CD14-positive monocyte (primary cell): Measurements from ENCODE around the gene STK39. TPM values are rescaled to one million over a fixed set of nuclear protein-coding genes. Genes with fewer than 3 reads are reported as not detected.

ENCODE experiments used
- DNase-seq, 3 donors: peaks; one replicate each; pipeline ENCODE4 v3.0.0-alpha.2; 2011 to 2022
- H2AFZ ChIP-seq: 2 replicates; pipeline ENCODE4 v1.6.0; 2012; ENCODE audit warnings: mild to moderate bottlenecking, low read depth, low read length, inconsistent platforms; ENCODE audit not compliant: insufficient read depth, poor library complexity, severe bottlenecking
- H3K27ac ChIP-seq, 2 donors: 1 replicate in 1 of 2; 2 replicates in 1 of 2; pipeline ENCODE4 v1.5.1; 2012 to 2013; ENCODE audit warnings: low read length in 2 of 2, control low read depth in 1 of 2, inconsistent platforms in 1 of 2, low read depth in 1 of 2, mild to moderate bottlenecking in 1 of 2
- H3K27me3 ChIP-seq, 2 donors: one replicate each; pipeline versions ENCODE4 v1.6.0 to v1.6.1; 2011 to 2013; ENCODE audit warnings: low read length in 2 of 2; ENCODE audit not compliant: control insufficient read depth in 2 of 2, insufficient read depth in 2 of 2
- H3K36me3 ChIP-seq, 2 donors: replicated peaks in 1 of 2; 1 replicate in 1 of 2; 2 replicates in 1 of 2; pipeline versions ENCODE4 v1.5.1 to v1.6.1; 2012 to 2013; ENCODE audit warnings: low read length in 2 of 2, control low read depth in 1 of 2, inconsistent platforms in 1 of 2, mild to moderate bottlenecking in 1 of 2; ENCODE audit not compliant: insufficient read depth in 2 of 2, control insufficient read depth in 1 of 2
- H3K4me1 ChIP-seq, 2 donors: 1 replicate in 1 of 2; 2 replicates in 1 of 2; pipeline versions ENCODE4 v1.5.1 to v1.6.1; 2012 to 2013; ENCODE audit warnings: low read length in 2 of 2, control low read depth in 1 of 2, inconsistent platforms in 1 of 2, mild to moderate bottlenecking in 1 of 2, moderate library complexity in 1 of 2; ENCODE audit not compliant: insufficient read depth in 2 of 2, control insufficient read depth in 1 of 2
- H3K4me2 ChIP-seq: replicated peaks from 2 replicates; pipeline ENCODE3; 2012; ENCODE audit warnings: low read length, moderate library complexity, mild to moderate bottlenecking; ENCODE audit not compliant: poor library complexity, severe bottlenecking; ENCODE audit errors: extremely low read depth
- H3K4me3 ChIP-seq, 3 experiments: fragments of 200-600 bp in 1 of 3; sonication (generic) in 1 of 3; replicated peaks in 1 of 3; 1 replicate in 2 of 3; 2 replicates in 1 of 3; pipeline ENCODE4 v1.5.1; 2011 to 2013; ENCODE audit warnings: low read length in 3 of 3, mild to moderate bottlenecking in 3 of 3, control low read depth in 2 of 3, low read depth in 2 of 3, inconsistent platforms in 1 of 3, moderate library complexity in 1 of 3
- H3K79me2 ChIP-seq: 2 replicates; pipeline ENCODE4 v1.6.0; 2012; ENCODE audit warnings: mild to moderate bottlenecking, control low read depth, inconsistent platforms, low read length, moderate library complexity; ENCODE audit not compliant: insufficient read depth
- H3K9ac ChIP-seq: 2 replicates; pipeline ENCODE4 v1.6.0; 2017; ENCODE audit warnings: low read length, mild to moderate bottlenecking; ENCODE audit not compliant: insufficient read depth, poor library complexity, severe bottlenecking
- H3K9me3 ChIP-seq, 2 donors: replicated peaks in 1 of 2; 1 replicate in 1 of 2; 2 replicates in 1 of 2; pipeline versions ENCODE4 v1.5.1 to v1.6.1; 2012 to 2013; ENCODE audit warnings: low read length in 2 of 2, control low read depth in 1 of 2; ENCODE audit not compliant: control insufficient read depth in 1 of 2, insufficient read depth in 1 of 2
- H4K20me1 ChIP-seq: 2 replicates; pipeline ENCODE4 v1.6.0; 2012; ENCODE audit warnings: mild to moderate bottlenecking, low read length, control low read depth, moderate library complexity; ENCODE audit not compliant: insufficient read depth
- H3K27ac Mint-ChIP-seq, 7 donors: one replicate each; pipeline ENCODE4 v1.8.0; 2020; ENCODE audit warnings: mild to moderate bottlenecking in 7 of 7, mixed read lengths in 7 of 7, moderate library complexity in 6 of 7, inconsistent platforms in 2 of 7
- H3K27me3 Mint-ChIP-seq, 3 donors: one replicate each; pipeline ENCODE4 v1.8.0; 2021 to 2022; ENCODE audit warnings: low read depth in 3 of 3, mild to moderate bottlenecking in 3 of 3, mixed read lengths in 3 of 3, moderate library complexity in 3 of 3, inconsistent platforms in 1 of 3
- H3K36me3 Mint-ChIP-seq, 2 donors: one replicate each; pipeline ENCODE4 v1.8.0; 2020; ENCODE audit warnings: mixed read lengths in 2 of 2, inconsistent platforms in 1 of 2, mild to moderate bottlenecking in 1 of 2
- H3K4me1 Mint-ChIP-seq: one replicate; pipeline ENCODE4 v1.8.0; 2020; ENCODE audit warnings: mild to moderate bottlenecking, mixed read lengths
- H3K4me3 Mint-ChIP-seq, 2 donors: one replicate each; pipeline ENCODE4 v1.8.0; 2020; ENCODE audit warnings: mild to moderate bottlenecking in 2 of 2, mixed read lengths in 2 of 2, moderate library complexity in 1 of 2
- H3K9me3 Mint-ChIP-seq, 7 donors: one replicate each; pipeline ENCODE4 v1.8.0; 2020 to 2022; ENCODE audit warnings: mixed read lengths in 7 of 7, mild to moderate bottlenecking in 6 of 7, moderate library complexity in 6 of 7, inconsistent platforms in 2 of 7
- WGBS: methylation state at CpG from one replicate; pipeline ENCODE4 v1.1.5; 2013; ENCODE audit warnings: missing lambda C conversion rate; ENCODE audit not compliant: insufficient coverage; 5-methylcytosine and 5-hydroxymethylcytosine counted together
- intact Hi-C, 2 donors: fragments of 100-400 bp; cut with micrococcal nuclease; formaldehyde crosslinking; loops; one replicate each; pipeline versions ENCODE4 v1.15.0 to v1.15.1; 2023
- polyA plus RNA-seq, 3 donors: library from polyadenylated mRNA; depleted of rRNA in 1 of 3; unstranded in 2 of 3; stranded (reverse) in 1 of 3; fragments of 300-500 nt in 2 of 3; fragments of >200 nt in 1 of 3; fragmentation: Illumina TruSeq in 2 of 3; gene quantifications; 1 replicate in 2 of 3; 2 replicates in 1 of 3; pipeline ENCODE4 v1.2.3, GENCODE V29; 2012 to 2021
- TF ChIP-seq, protein P1 (sequence below): fragments of 200-600 bp; IDR thresholded peaks from one replicate; pipeline ENCODE4 v1.8.0; 2022; ENCODE audit warnings: antibody characterized with exemption, mild to moderate bottlenecking

The STK39 gene
- polyA plus RNA-seq, 3 donors: 1.2 to 2.7 (median 2.6) TPM

DNA sequence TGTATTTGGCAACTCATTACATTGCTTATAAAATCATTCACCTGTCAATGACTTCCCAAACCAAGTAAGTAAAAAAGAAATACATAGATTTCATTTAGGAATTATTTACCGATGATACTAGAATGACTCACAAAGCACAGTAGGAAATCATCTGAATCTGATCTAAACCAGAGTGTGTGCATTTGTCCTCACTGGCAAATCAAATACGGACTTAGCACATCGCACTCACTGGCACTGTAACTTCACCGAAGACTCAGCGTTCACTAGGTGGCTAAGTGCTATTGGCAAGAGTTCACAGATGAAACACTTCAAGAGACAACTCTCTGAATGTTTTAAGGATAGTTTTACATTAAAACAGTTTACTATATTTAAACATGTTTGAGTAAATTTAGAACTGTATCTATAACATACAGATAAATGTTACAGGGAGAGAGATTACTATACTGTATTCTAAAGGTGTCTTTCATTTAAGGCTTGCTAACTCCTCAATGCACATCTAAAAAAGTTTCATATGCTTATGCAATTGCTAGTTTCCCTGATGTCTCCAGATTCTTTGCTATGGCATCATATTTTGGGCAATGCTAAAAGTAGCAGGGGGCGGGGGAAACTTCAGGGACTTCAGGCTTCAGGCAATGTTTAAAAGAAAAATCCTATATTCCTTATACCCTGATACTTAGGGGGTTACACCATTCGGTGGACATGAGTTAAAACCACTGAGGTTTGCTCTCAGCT lies 48.8 kb downstream of the STK39 start:
- no peak overlapping the region for H3K4me3 ChIP-seq
- H3K4me1 Mint-ChIP-seq: peaks cover 19% of the 10 kb centered on the region
- no peak overlapping the region for H3K9ac ChIP-seq
- no peaks in the 10 kb centered on the region for H3K27me3 Mint-ChIP-seq
- TF ChIP-seq, protein P1, sequence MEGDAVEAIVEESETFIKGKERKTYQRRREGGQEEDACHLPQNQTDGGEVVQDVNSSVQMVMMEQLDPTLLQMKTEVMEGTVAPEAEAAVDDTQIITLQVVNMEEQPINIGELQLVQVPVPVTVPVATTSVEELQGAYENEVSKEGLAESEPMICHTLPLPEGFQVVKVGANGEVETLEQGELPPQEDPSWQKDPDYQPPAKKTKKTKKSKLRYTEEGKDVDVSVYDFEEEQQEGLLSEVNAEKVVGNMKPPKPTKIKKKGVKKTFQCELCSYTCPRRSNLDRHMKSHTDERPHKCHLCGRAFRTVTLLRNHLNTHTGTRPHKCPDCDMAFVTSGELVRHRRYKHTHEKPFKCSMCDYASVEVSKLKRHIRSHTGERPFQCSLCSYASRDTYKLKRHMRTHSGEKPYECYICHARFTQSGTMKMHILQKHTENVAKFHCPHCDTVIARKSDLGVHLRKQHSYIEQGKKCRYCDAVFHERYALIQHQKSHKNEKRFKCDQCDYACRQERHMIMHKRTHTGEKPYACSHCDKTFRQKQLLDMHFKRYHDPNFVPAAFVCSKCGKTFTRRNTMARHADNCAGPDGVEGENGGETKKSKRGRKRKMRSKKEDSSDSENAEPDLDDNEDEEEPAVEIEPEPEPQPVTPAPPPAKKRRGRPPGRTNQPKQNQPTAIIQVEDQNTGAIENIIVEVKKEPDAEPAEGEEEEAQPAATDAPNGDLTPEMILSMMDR: no peak
- intact Hi-C loops: no loop called here
- no peaks in the 10 kb centered on the region for H3K36me3 ChIP-seq
- H3K27ac Mint-ChIP-seq: peak overlapping the region in 1 of 7 donors; percentile 3
- H3K36me3 Mint-ChIP-seq: peaks cover 8 to 13% of the 10 kb centered on the region in 2 donors
- no peak overlapping the region for H2AFZ ChIP-seq
- no peak overlapping the region for H3K4me3 Mint-ChIP-seq
- peaks cover 1 to 9% of the 10 kb centered on the region in 2 donors for H3K4me1 ChIP-seq
- no peak overlapping the region for H3K4me2 ChIP-seq
- peaks cover 43% of the 10 kb centered on the region for H3K79me2 ChIP-seq
- no peaks in the 10 kb centered on the region for H3K9me3 Mint-ChIP-seq
- peaks cover 3% of the 10 kb centered on the region for H4K20me1 ChIP-seq
- 88% methylated on average over 4 of the region's 7 CpGs for WGBS
- H3K27ac ChIP-seq: no peak overlapping the region
- DNase-seq: no peak
- H3K27me3 ChIP-seq: no peaks in the 10 kb centered on the region
- no peaks in the 10 kb centered on the region for H3K9me3 ChIP-seq

DNA sequence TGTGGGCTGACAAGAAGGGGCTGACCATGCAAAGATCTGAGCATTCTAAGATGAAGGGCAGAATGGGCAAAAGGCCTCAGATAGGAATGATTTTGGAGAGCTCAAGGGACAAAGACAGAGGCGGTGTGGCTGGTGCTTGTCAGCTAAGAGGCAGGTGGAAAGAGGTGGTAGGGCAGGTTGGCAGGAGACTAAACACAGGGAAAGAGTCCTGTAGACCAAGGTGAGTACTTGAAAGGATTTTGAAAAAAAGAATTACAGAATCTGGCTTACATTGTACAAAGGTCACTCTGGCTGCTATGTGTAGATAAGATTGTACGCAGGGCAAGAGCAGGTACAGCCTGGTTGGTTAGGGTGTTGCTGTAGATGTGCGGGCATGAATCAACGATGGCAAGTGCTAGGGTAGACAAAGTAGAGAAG lies 50.6 kb downstream of the STK39 start:
- H3K4me2 ChIP-seq: no peak overlapping the region
- intact Hi-C loops: no loop called here
- H3K36me3 Mint-ChIP-seq: peaks cover 3 to 10% of the 10 kb centered on the region in 2 donors
- H3K4me3 ChIP-seq: no peak overlapping the region
- H4K20me1 ChIP-seq: peaks cover 3% of the 10 kb centered on the region
- H3K27ac ChIP-seq: no peak overlapping the region
- H3K27ac Mint-ChIP-seq: peak overlapping the region in 1 of 7 donors; percentile 5
- no peaks in the 10 kb centered on the region for H3K9me3 ChIP-seq
- H2AFZ ChIP-seq: no peak overlapping the region
- no peak overlapping the region for H3K9ac ChIP-seq
- no peaks in the 10 kb centered on the region for H3K27me3 Mint-ChIP-seq
- WGBS: 100% methylated on average over 3 of the region's 4 CpGs
- TF ChIP-seq, protein P1: no peak
- H3K9me3 Mint-ChIP-seq: no peaks in the 10 kb centered on the region
- peaks cover 53% of the 10 kb centered on the region for H3K79me2 ChIP-seq
- H3K27me3 ChIP-seq: no peaks in the 10 kb centered on the region
- DNase-seq: no peak
- H3K4me1 ChIP-seq: peaks cover 12 to 19% of the 10 kb centered on the region in 2 donors
- no peak overlapping the region for H3K4me3 Mint-ChIP-seq
- no peaks in the 10 kb centered on the region for H3K36me3 ChIP-seq
- peaks cover 29% of the 10 kb centered on the region for H3K4me1 Mint-ChIP-seq
